ENCODE measurements around the gene ANO7. TPM values are rescaled to one million over a fixed set of nuclear protein-coding genes. Genes with fewer than 3 reads are reported as not detected.

ANO7 gene
- total and polyA plus RNA-seq, 2 donors (not counting 1 experiment from before 2014, with no cell fraction given), result 0.64 to 1.8 TPM

GRCh38 chr2:241219856-241220356 is 31.4 kb downstream of the ANO7 start:
- H3K27me3 ChIP-seq (replicated peaks in 1 of 4; ENCODE audit: control extremely low read depth in 1 of 4, control insufficient read depth in 3 of 4, insufficient read depth in 4 of 4, low read length in 3 of 4), result peaks cover 0 to 2% (median 0%) of the 10 kb centered on the region in 4 experiments
- CTCF ChIA-PET, result no interaction called here
- H3K36me3 ChIP-seq (replicated peaks in 1 of 2; ENCODE audit: control extremely low read depth in 1 of 2, control insufficient read depth in 1 of 2, extremely low read depth in 1 of 2, insufficient read depth in 2 of 2, low read length in 1 of 2), result no peaks in the 10 kb centered on the region
- POLR2A ChIA-PET, result no interaction called here
- no peaks in the 10 kb centered on the region for H4K20me1 ChIP-seq (ENCODE audit: control insufficient read depth, insufficient read depth, low read length, poor library complexity, severe bottlenecking)
- Mint-ChIP-seq H3K4me1 (peaks cover 14% of the 10 kb centered on the region), H3K4me3 (no peak overlapping the region), H3K27ac (no peak overlapping the region), H3K9me3 (ENCODE audit: insufficient read depth) (no peaks in the 10 kb centered on the region), H3K27me3 (no peaks in the 10 kb centered on the region)
- H3K4me2 ChIP-seq (replicated peaks; ENCODE audit: low read depth, low read length, poor library complexity, severe bottlenecking), result no peak overlapping the region
- DNase-seq (no peak), ATAC-seq (ENCODE audit: low read depth) (no peak)
- intact Hi-C loops (cut with micrococcal nuclease), result loop anchor here (5.0 to 10.0 kb wide), 2 partner anchors 68 to 415 kb away; partner anchors contain the start of genes ATG4B, PPP1R7 and THAP4
- no peak overlapping the region for H2AFZ ChIP-seq (ENCODE audit: insufficient read depth, low read depth, low read length, poor library complexity, severe bottlenecking)
- no peaks in the 10 kb centered on the region for H3K9me3 ChIP-seq (ENCODE audit: control extremely low read depth in 1 of 3, control insufficient read depth in 2 of 3, insufficient read depth in 1 of 3, low read length in 2 of 3)
- TF ChIP-seq CTCF (IDR thresholded peaks at IDR 0.05) (no peak), EZH2 (IDR thresholded peaks at IDR 0.05; ENCODE audit: borderline replicate concordance, insufficient read depth, low read depth, low read length, poor library complexity, severe bottlenecking) (no peak)
- no peak overlapping the region for H3K27ac ChIP-seq (ENCODE audit: low read length in 2 of 2)
- H3K9ac ChIP-seq (ENCODE audit: low read length), result no peak overlapping the region
- H3K4me3 ChIP-seq (ENCODE audit: control extremely low read depth in 1 of 5, extremely low read depth in 1 of 5, insufficient read depth in 1 of 5, low read depth in 2 of 5, low read length in 4 of 5), result no peak overlapping the region
- H3K79me2 ChIP-seq (ENCODE audit: control insufficient read depth, insufficient read depth, low read length), result no peaks in the 10 kb centered on the region
- no CpG with 5 or more reads among the region's 6 CpGs for WGBS (ENCODE audit: insufficient coverage)
- H3K4me1 ChIP-seq (ENCODE audit: control insufficient read depth in 2 of 2, insufficient read depth in 2 of 2, low read length in 2 of 2), result peaks cover 10 to 12% of the 10 kb centered on the region in 2 donors

- Histone ChIP-seq H3K4me2 (replicated peaks; ENCODE audit: low read depth, low read length, poor library complexity, severe bottlenecking) (no peak overlapping the region), H3K4me1 (ENCODE audit: control insufficient read depth in 2 of 2, insufficient read depth in 2 of 2, low read length in 2 of 2) (peaks cover 8 to 10% of the 10 kb centered on the region in 2 donors), H4K20me1 (ENCODE audit: control insufficient read depth, insufficient read depth, low read length, poor library complexity, severe bottlenecking) (no peaks in the 10 kb centered on the region), H2AFZ (ENCODE audit: insufficient read depth, low read depth, low read length, poor library complexity, severe bottlenecking) (no peak overlapping the region), H3K79me2 (ENCODE audit: control insufficient read depth, insufficient read depth, low read length) (no peaks in the 10 kb centered on the region), H3K27me3 (replicated peaks in 1 of 4; ENCODE audit: control extremely low read depth in 1 of 4, control insufficient read depth in 3 of 4, insufficient read depth in 4 of 4, low read length in 3 of 4) (peaks cover 0 to 2% (median 0%) of the 10 kb centered on the region in 4 experiments), H3K4me3 (ENCODE audit: control extremely low read depth in 1 of 5, extremely low read depth in 1 of 5, insufficient read depth in 1 of 5, low read depth in 2 of 5, low read length in 4 of 5) (no peak overlapping the region), H3K27ac (ENCODE audit: low read length in 2 of 2) (no peak overlapping the region), H3K36me3 (replicated peaks in 1 of 2; ENCODE audit: control extremely low read depth in 1 of 2, control insufficient read depth in 1 of 2, extremely low read depth in 1 of 2, insufficient read depth in 2 of 2, low read length in 1 of 2) (peaks cover 2 to 6% of the 10 kb centered on the region in 2 experiments), H3K9me3 (ENCODE audit: control extremely low read depth in 1 of 3, control insufficient read depth in 2 of 3, insufficient read depth in 1 of 3, low read length in 2 of 3) (no peaks in the 10 kb centered on the region), H3K9ac (ENCODE audit: low read length) (no peak overlapping the region)
- Mint-ChIP-seq H3K4me1 (peaks cover 11% of the 10 kb centered on the region), H3K27me3 (no peaks in the 10 kb centered on the region), H3K9me3 (ENCODE audit: insufficient read depth) (no peaks in the 10 kb centered on the region), H3K4me3 (no peak overlapping the region), H3K27ac (no peak overlapping the region)
- DNase-seq (no peak), ATAC-seq (ENCODE audit: low read depth) (no peak)
- WGBS (ENCODE audit: insufficient coverage), result 60% methylated on average over 23 of the region's 23 CpGs
- TF ChIP-seq EZH2 (IDR thresholded peaks at IDR 0.05; ENCODE audit: borderline replicate concordance, insufficient read depth, low read depth, low read length, poor library complexity, severe bottlenecking), result no peak
- no peak for TF ChIP-seq CTCF (IDR thresholded peaks at IDR 0.05)
- intact Hi-C loops (cut with micrococcal nuclease), result no loop called here
- CTCF ChIA-PET, result no interaction called here
- POLR2A ChIA-PET, result no interaction called here
Observed at GRCh38 chr2:241223211-241224017, 34.9 kb downstream of the ANO7 start.

Data from B cell (primary cell).